Posterior vena cava (tissue), 2 donors: Measurements from ENCODE around the gene KANSL1. TPM values are rescaled to one million over a fixed set of nuclear protein-coding genes. Genes with fewer than 3 reads are reported as not detected.

Source experiments
- DNase-seq: peaks from one replicate; pipeline ENCODE4 v3.0.0-alpha.2; 2020; ENCODE audit warnings: low spot score
- intact Hi-C, 2 donors: fragments of 100-400 bp; cut with DNase I; formaldehyde crosslinking; loops; one replicate each; pipeline versions ENCODE4 v1.14.1 to v1.14.2; 2022 to 2023
- total RNA-seq, 2 donors: library from RNA; stranded (reverse); fragmentation: NEBNext Ultra II Directional; extraction: Animal tissue kit (Norgen Biotek cat#: 25700); gene quantifications; one replicate each; pipeline ENCODE4 v1.2.1, GENCODE V29; 2021
- donor health status: DM: yes; HTN: yes; CAD: no.
- donor health status: DM: yes; HTN: yes; CAD: no.

KANSL1 gene
- total RNA-seq, 2 donors from 2014 or later, result 65.9 to 73.1 TPM

DNA sequence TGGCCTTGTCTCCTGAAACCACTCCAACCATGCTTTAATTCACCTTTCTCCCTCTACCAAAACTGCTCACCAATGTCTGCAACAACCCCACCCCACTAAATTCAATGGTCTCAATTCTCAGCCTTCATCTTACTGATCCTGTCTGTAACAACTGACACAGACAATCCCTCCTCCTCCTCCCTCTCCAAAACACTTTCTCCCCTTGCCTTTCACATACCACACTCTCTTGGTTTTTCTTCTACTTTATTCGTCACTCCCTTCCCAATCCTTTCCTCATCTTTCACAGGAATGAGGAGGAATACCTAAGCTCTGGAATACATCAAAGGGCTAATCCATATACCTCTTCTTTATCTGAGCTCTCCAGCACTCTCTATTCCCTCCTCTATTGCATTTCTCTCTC is 128.8 kb downstream of the KANSL1 start:
- intact Hi-C loops, result no loop called here
- no peak for DNase-seq

DNA sequence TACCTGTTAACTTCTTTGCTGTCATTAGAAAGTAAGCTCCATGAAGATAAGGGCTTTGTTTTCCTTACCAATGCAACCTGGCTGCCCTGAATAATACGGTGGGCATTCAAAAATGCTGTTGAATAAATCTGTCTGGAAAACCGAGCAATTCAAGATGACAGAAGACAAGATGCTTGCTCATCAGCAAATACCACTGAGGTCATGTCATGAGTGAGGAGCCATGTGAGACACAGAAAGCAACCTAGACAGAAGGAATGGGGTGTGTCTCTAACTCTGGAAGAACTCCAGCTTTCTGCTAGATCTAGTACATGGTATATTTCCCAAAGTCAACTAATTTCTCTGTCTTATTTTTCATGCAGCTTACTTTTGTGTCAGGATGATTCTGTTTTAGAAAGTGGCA is 130.0 kb downstream of the KANSL1 start:
- intact Hi-C loops, result no loop called here

DNA sequence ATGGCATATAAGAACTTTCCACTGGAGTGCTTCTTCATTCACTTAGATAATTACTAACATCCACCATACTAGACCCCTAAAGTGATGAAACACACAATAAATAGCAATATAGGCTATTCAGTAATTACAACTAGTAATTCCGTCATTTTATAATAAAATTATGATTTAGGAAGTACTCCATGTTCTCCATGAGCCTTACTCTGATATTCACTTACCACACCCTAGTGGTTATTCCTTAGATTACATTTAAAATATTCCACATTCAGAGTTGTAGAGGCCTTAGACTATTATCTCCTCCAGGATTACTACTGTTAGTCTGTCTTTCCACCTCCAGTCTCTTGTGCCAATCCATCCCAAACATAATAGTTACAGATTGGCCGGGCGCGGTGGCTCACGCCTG is 131.8 kb downstream of the KANSL1 start:
- no peak for DNase-seq
- intact Hi-C loops, result no loop called here

More for the DNA sequence above, 130.0 kb downstream of the KANSL1 start:
- DNase-seq, result no peak

DNA sequence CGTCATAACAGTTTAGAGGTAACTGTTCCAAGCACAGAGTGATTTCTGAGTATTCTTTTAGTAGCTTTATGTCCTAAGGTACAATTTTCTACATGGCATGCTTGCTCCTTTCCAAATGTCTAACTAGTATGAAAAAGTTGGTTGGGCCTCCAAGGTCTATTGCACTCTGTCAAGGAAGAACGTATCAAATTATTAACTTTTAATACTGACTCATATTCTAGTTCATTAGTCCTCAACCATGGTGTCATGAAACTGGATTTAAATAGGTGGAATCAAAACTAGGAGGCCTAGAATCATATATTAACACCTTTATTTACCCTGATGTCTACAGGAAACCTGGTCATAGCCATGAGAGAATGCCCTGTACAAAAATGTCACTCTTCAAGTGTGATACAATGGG is 132.8 kb downstream of the KANSL1 start:
- intact Hi-C loops, result no loop called here
- DNase-seq, result no peak

DNA sequence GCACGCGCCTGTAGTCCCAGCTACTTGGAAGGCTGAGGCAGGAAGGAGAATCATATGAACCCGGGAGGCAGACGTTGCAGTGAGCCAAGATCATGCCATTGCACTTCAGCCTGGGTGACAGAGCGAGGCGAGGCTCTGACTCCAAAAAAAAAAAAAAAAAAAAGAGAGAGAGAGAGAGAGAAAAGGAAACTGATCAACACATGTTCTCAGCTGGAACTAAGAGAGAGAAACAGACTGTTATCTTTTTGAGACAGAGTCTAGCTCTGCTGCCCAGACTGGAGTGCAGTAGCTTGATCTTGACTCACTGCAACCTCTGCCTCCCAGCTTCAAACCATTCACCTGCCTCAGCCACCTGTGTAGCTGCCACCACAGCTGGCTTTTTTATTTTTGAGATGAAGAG is 133.7 kb downstream of the KANSL1 start:
- intact Hi-C loops, result no loop called here

DNA sequence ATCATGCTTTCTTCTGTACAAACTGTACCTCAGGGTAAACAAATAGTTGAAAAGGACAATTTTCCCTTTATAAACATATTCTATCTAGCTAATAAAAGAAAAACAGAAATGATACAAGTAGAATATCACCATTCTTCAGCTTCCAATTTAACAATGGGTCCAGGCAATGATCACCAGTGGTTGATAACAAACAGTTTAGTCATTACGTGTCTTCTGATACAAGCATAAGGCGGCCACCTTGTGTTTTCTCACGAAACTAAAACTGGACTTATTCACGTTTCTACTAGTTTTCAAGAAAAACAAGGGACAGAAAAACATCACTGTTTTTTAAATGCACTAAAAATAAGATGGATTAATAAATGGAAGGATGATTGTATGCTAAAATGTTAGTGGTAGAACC is 135.9 kb downstream of the KANSL1 start:
- intact Hi-C loops, result no loop called here
- no peak for DNase-seq

More for the DNA sequence above, 133.7 kb downstream of the KANSL1 start:
- DNase-seq, result no peak

DNA sequence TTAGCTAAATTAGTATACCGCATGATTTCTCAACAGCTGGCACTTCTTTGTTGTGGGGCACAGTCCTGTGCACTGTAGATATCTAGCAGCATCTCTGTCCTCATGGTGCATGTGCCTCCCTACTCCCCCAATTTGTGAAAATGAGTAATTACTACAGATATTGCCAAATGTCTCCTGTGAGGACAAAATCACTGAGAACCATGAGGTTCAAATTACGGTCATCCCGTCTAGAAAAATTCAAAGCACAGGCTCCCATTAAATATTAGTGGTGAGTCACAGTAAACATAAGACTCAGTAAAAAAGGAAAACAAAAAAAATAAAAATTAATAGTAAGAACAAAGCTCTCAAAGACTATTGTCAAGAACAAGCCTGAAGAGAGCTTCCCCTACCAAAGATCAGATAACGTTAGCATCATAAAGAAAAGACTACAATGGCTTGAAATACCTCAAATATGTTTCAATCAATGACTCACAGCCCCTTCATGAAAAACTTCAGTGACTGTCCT is 136.4 kb downstream of the KANSL1 start:
- intact Hi-C loops, result no loop called here
- no peak for DNase-seq

DNA sequence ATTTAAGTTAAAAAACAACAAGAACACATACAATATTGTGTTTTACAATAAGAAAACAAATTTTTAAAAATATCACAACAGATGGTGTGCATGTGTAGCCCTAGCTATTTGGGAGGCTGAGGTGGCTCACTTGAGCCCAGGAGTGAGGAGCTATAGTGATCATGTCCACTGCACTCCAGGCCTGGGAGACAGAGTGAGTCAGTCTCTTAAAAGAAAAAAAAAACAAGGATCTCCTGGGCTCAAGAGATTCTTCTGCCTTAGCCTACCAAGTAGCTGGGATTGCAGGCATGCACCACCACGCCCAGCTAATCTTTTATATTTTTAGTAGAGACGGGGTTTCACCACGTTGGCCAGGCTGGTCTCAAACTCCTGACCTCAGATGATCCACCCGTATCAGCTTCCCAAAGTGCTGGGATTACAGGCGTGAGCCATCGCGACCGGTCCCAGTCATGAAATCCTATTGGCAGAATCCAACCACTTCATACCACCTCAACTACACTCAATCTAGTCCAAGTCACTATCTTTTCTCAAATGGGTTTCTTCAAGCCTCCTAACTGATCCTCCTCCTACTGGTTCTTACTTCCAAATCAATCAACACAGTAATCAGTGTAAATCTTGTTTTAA is 139.2 kb downstream of the KANSL1 start:
- no peak for DNase-seq
- intact Hi-C loops, result loop anchor here in 1 of 2 donors (5.0 kb wide), 1 partner anchor 148 kb away; no protein-coding TSS in a partner anchor

DNA sequence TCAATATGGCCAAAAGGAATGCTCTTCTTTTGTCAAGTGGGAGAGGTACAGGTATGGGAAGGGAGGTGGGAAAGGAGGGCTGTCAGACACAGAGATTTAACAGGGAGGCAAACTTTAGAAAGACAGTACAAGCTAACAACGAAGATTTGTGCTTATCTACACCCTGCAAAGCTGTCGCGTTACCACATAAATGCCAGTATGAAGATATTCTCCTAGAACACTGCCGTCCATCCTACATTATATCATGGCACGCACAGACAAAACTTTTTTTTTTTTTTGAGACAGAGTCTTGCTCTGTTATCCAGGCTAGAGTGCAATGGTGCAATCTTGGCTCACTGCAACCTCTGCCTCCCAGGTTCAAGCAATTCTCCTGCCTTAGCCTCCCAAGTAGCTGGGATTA is 143.6 kb downstream of the KANSL1 start:
- no peak for DNase-seq
- intact Hi-C loops, result loop anchor here (5.0 kb wide), 2 partner anchors 143 to 153 kb away; partner anchors contain the start of gene KANSL1 (in 1 of the 2)

DNA sequence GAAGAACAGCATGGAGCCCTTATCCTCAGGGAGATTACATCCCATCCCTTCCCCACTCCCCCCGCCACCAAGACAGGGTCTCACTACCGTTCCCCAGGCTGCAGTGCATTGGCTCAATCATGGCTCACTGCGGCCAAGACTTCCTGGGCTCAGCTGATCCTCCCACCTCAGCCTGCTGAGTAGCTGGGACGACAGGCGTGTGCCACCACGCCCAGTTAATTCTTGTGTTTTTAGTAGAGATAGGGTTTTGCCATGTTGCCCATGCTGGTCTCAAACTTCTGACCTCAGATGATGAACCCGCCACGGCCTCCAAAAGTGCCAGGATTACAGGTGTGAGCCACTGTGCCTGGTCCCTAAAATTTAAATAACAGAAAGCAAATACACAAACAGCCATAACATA is 145.4 kb downstream of the KANSL1 start:
- intact Hi-C loops, result loop anchor here in 1 of 2 donors (5.0 kb wide), 1 partner anchor 144 kb away; the partner anchor contains the start of gene KANSL1
- DNase-seq, result no peak

DNA sequence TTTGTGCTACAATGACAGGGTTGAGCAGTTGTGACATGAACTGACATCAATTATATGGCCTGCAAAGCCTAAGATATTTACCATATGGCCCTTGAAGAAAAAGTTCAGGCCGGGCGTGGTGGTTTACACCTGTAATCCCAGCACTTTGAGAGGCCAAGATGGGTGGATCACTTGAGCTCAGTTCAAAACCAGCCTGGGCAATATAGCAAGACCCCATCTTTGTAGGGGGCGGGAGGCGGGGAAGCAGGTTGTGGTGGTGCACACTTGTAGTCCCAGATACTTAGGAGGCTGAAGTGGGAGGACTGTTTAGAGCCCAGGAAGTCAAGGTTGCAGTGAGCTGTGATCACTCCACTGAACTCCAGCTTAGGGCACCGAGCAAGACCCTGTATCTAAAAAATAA is 145.8 kb downstream of the KANSL1 start:
- intact Hi-C loops, result loop anchor here in 1 of 2 donors (5.0 kb wide), 1 partner anchor 145 kb away; the partner anchor contains the start of gene KANSL1
- DNase-seq, result no peak

DNA sequence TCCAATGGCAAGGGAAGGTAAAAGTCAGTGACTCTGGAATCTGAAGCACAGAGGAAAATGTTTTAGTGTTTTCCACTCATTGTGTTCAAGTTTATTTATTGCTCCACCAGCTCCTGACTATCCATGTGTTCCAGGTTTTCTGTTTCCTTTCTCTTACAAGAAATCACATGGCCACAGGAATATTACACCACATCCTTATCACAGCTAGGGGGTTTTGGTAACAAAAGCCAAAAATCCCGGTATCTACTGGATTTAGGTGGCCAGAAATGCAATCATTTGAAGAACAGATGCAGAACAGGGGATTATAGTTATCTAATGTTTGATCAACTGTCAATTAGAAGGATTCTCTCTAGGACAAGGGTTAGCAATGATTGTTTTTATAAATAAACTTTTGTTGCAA is 146.3 kb downstream of the KANSL1 start:
- intact Hi-C loops, result loop anchor here in 1 of 2 donors (5.0 kb wide), 1 partner anchor 145 kb away; the partner anchor contains the start of gene KANSL1
- no peak for DNase-seq

DNA sequence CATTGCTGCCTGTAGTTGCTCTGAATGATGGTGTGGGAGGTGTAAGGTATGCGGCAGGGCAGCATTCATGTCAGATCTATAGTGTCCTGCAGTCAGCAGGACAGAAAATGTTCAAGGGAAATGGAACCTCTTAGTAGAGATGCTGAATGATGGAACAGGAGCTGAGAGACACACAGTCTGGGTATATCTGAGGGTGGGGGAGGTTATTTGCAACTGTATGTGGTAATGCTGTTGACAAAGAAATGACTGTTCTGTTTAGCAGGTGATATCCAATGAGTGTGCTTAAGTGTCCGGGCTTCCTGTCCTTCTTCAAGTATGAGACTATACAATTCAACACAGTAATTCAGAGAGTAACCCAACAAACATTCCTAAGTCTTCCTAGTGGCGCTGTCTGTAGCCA is 147.6 kb downstream of the KANSL1 start:
- intact Hi-C loops, result loop anchor here in 1 of 2 donors (5.0 kb wide), 1 partner anchor 147 kb away; the partner anchor contains the start of gene KANSL1
- no peak for DNase-seq

DNA sequence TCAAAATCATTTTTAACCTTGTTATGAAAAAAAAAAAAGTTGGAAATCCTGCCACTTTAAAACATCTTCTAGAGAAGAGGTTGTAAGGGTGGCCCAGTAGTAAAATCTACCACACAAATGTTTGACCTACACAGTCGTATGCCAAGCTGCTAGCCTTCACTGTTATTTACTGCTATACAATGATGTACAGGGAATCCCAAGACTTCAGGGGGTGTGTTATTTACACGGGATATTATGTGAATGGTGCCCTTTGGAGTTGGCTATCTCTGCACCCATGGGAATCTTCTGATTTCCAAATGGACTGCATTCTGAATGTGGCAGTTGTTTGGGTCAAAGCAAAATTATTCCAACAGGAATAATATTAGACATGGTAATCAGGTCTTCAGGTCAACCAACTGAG is 148.2 kb downstream of the KANSL1 start:
- DNase-seq, result no peak
- intact Hi-C loops, result loop anchor here (5.0 kb wide), 2 partner anchors 147 to 167 kb away; partner anchors contain the start of gene KANSL1 (in 1 of the 2)

DNA sequence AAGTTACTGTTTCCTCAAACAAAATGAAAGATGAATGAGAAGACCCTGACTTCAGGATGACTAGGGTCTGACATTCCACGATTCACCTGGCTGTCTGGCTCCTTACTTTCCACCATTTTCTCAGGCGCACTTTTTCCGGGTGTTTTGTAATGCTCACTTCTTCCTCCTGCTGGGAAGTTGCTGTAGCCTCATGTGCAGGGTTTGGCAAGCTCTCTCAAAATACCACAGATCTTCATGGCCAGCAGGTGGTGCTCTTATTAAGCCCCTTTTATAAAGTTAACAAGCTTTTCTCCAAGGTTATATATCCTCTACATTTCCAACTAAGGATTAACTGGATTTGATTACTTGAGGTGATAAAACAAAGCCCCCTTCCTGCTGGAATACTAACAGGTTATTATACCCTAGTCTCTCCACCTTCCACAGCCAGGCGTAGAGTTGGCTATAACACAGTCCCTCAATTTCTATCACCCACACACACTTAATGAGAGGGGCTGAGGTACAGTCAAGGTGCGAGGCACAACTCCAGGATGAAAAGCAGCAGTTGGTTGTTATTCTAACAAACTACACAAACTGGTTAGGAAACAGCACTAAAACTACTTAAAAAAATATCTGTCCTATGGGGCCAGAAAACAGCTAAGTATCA is 148.8 kb downstream of the KANSL1 start:
- no peak for DNase-seq
- intact Hi-C loops, result loop anchor here in 1 of 2 donors (5.0 kb wide), 1 partner anchor 168 kb away; no protein-coding TSS in a partner anchor

DNA sequence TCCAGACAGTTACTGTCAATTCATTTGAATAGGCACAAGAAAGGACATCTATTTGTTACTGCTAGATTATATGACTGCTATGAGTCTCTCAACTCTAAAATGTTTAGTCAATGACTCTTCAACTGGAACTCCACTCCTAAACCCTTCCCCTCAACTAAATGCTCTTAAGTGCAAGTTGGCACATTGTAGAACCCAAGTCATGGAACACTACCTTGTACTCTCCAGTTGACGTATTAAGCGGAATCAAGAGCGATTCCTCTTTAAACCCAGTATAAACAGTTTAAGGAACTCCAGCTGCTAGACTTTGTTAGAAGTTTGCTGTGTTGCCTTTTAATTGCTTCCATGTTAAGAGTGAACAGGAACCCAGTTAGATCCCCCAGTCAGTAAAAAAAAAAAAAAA is 149.6 kb downstream of the KANSL1 start:
- intact Hi-C loops, result loop anchor here in 1 of 2 donors (5.0 kb wide), 1 partner anchor 169 kb away; no protein-coding TSS in a partner anchor
- DNase-seq, result no peak

DNA sequence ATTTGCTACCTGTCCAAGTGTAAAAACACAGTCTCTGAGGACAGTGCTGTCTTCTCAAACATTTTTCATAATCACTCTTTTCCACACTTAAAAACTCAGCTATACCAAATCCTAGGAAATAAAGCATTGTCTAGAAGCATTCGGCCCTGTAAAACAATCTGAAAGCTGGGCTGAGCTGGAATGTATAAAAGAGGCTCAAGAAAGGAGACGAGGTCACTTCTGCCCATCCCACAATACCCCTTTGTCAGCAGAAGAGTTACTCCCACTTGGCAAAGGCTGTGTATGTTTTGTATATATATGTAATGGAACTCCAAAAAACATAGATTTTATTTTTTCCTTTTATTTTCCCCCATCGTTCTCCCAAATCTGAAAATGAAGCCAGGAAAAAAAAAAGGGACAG is 150.3 kb downstream of the KANSL1 start:
- DNase-seq, result no peak
- intact Hi-C loops, result loop anchor here in 1 of 2 donors (5.0 kb wide), 1 partner anchor 169 kb away; no protein-coding TSS in a partner anchor

DNA sequence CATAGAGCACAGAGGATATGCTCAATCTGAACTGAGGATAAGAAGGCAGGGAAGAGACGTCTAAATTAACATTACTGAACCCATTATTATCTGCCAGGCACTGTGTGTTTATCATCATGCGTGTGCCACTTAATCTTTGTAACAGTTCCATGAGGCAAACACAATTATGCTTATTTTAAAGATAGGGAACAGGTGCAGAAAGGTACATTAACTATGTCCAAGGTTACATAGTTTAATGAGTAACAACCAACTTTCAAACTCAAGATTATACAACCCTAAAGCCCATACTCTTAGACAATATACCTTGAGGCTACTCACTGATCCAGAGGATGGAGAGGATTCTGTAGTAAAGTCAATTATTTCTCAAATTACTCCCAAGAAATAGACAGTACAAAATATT is 151.0 kb downstream of the KANSL1 start:
- DNase-seq, result no peak
- intact Hi-C loops, result loop anchor here in 1 of 2 donors (5.0 kb wide), 1 partner anchor 170 kb away; no protein-coding TSS in a partner anchor

DNA sequence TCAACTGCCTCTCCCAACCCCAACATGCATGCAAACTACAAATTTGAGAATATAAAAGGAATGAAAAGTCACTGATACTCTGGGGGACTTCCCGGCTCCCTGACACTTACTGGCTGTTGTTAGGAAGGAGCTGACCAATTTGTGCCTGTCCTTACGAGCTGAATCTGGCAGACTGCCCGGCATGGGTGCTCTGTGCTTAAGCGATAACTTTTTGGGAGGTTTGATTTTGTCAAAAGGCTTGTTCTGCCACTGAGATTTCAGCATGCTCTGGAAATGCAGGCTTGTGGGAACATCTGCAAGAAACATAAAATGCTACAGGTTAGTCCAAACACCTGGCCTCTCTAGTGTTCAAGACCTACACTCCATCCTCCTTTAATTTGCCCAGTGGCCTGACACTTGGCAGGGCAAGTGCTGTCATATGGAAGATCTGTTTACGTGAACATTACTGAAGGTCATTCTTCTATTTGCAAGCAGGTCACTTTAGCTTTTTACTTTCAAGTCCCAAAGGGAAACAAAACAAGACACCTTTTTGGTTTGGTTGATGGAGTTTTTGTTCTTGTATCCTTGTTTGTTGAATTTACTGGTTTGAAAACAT is 153.5 kb downstream of the KANSL1 start:
- no peak for DNase-seq
- intact Hi-C loops, result loop anchor here in 1 of 2 donors (5.0 kb wide), 1 partner anchor 173 kb away; no protein-coding TSS in a partner anchor

DNA sequence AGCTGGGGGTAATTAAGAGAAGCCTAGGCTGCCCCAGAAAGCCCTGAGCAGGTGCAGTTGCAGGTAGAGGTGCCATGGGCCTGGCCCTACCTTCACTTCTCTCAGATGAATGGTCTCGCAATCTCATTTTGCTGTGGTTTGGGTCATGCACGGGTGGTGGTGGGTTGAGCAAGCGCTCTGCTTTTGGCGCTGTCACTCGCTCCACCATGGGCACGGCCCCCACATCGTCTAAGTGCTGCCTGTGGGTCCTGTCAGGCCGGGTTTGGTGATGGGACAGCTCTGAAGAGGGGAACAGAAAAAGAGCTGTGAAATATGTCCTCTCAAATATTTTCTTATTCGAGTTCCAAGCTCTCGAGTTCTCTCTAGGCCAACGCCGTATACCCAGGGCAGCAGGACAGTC is 154.3 kb downstream of the KANSL1 start:
- no peak for DNase-seq
- intact Hi-C loops, result no loop called here
